CD4-positive, alpha-beta T cell (primary cell): ENCODE data around the gene ATG9A. TPM values are rescaled to one million over a fixed set of nuclear protein-coding genes. Genes with fewer than 3 reads are reported as not detected.

Experiments
- ATAC-seq: fragments of 200-7000 bp; cut with Tn5 transposase; one replicate; pipeline ENCODE4 v1.10.0; 2022; ENCODE audit warnings: mild to moderate bottlenecking; ENCODE audit not compliant: poor library complexity
- CTCF ChIA-PET: fragments of 350-600 bp; sonication (Branson Sonifier 250); formaldehyde crosslinking; loops from one replicate; lab custom pipeline; 2021; ENCODE audit warnings: antibody characterized with exemption, inconsistent platforms; lab: Charles Lee
- POLR2A ChIA-PET: fragments of 350-600 bp; sonication (Branson Sonifier 250); formaldehyde crosslinking; loops from one replicate; lab custom pipeline; 2021; ENCODE audit warnings: antibody characterized with exemption, inconsistent platforms; lab: Charles Lee
- DNase-seq, 14 experiments: peaks; one replicate each; pipeline ENCODE4 v3.0.0-alpha.2; 2013 to 2020; ENCODE audit warnings: mixed read lengths in 2 of 14
- H3K27ac ChIP-seq, 2 donors: one replicate each; pipeline versions ENCODE4 v1.5.1 to v1.7.0; 2013; ENCODE audit warnings: low read length in 2 of 2, low read depth in 1 of 2, mild to moderate bottlenecking in 1 of 2
- H3K27me3 ChIP-seq, 2 experiments: 1 replicate in 1 of 2; 2 replicates in 1 of 2; pipeline versions ENCODE4 v1.6.1 to v1.7.0; 2013; ENCODE audit warnings: low read length in 2 of 2, control low read depth in 1 of 2, mild to moderate bottlenecking in 1 of 2, moderate library complexity in 1 of 2; ENCODE audit not compliant: insufficient read depth in 2 of 2, control insufficient read depth in 1 of 2
- H3K36me3 ChIP-seq: one replicate; pipeline ENCODE4 v1.6.1; 2013; ENCODE audit warnings: low read length, control low read depth; ENCODE audit not compliant: insufficient read depth
- H3K4me1 ChIP-seq: one replicate; pipeline ENCODE4 v1.6.1; 2013; ENCODE audit warnings: low read length, control low read depth; ENCODE audit not compliant: insufficient read depth
- H3K4me3 ChIP-seq: one replicate; pipeline ENCODE4 v1.5.1; 2013; ENCODE audit warnings: mild to moderate bottlenecking, low read length, moderate library complexity
- H3K9me3 ChIP-seq, 2 experiments: 1 replicate in 1 of 2; 2 replicates in 1 of 2; pipeline versions ENCODE4 v1.6.1 to v1.7.0; 2013; ENCODE audit warnings: low read length in 2 of 2, mild to moderate bottlenecking in 2 of 2, control low read depth in 1 of 2, moderate library complexity in 1 of 2; ENCODE audit not compliant: control insufficient read depth in 1 of 2, insufficient read depth in 1 of 2
- H3K27ac Mint-ChIP-seq: one replicate; pipeline ENCODE4 v1.8.0; 2020; ENCODE audit warnings: mixed read lengths
- H3K27me3 Mint-ChIP-seq: one replicate; pipeline ENCODE4 v1.8.0; 2021; ENCODE audit warnings: mixed read lengths
- H3K36me3 Mint-ChIP-seq: one replicate; pipeline ENCODE4 v1.8.0; 2021; ENCODE audit warnings: low read depth, mixed read lengths
- H3K4me1 Mint-ChIP-seq: one replicate; pipeline ENCODE4 v1.8.0; 2021; ENCODE audit warnings: low read depth, mixed read lengths
- H3K4me3 Mint-ChIP-seq: one replicate; pipeline ENCODE4 v1.8.0; 2020; ENCODE audit warnings: mild to moderate bottlenecking, mixed read lengths
- H3K9me3 Mint-ChIP-seq: one replicate; pipeline ENCODE4 v1.8.0; 2020; ENCODE audit warnings: mixed read lengths
- CTCF ChIP-seq: fragments of 200-600 bp; IDR thresholded peaks from one replicate; pipeline ENCODE4 v1.8.0; 2022; ENCODE audit warnings: antibody characterized with exemption, mild to moderate bottlenecking
- intact Hi-C, 2 experiments: fragments of 100-400 bp; cut with DNase I in 1 of 2; cut with micrococcal nuclease in 1 of 2; formaldehyde crosslinking; loops; one replicate each; pipeline versions ENCODE4 v1.15.1 to v1.9.0; 2023 to 2025; cut with DNase I, micrococcal nuclease
- total RNA-seq, 174 experiments: library from RNA in 2 of 174; stranded (reverse) in 2 of 174; gene quantifications; one replicate each; pipeline ENCODE4 v1.2.3 and lab custom pipeline; 2021 to 2026

Gene ATG9A
- total RNA-seq, 2 experiments from 2014 or later, result 105 to 106 TPM

DNA sequence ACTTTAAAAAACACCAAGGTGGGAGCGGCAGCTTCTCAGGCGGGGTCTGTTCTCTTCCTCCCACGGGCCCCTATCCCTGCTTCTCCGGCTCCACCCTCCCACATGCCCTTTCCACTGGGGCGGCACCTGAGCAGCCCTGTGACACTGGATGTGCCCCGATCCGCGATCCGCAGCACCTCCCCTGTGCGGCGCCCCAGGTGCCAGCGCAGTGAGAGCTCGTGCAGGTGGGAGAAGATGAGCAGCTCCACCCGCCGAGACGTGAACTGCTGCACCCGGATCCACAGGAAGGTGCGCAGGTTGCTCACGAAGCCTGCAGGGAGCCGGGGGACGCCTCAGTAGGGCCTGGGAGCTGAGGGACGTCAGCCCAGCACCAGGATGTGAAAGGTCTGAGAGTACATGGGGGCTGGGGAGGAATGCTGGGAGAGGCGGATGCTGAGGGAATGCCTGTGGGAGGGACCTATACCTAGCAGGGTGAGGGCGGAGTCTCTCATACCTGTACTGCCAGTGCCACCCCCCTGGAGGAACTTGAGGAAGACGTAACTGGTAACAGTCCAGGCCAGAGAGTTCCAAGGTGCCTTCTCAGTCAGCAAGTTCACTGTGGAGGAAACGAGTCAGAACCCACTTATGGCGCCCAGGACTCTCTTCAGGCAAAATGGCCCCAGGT lies 13.4 kb downstream of the ATG9A start:
- Mint-ChIP-seq H3K4me3 (peak overlapping the region; percentile 23), H3K27ac (no peak overlapping the region), H3K4me1 (peaks cover 24% of the 10 kb centered on the region), H3K27me3 (no peaks in the 10 kb centered on the region), H3K9me3 (no peaks in the 10 kb centered on the region), H3K36me3 (peaks cover 35% of the 10 kb centered on the region)
- Histone ChIP-seq H3K36me3 (peaks cover 14% of the 10 kb centered on the region), H3K27ac (no peak overlapping the region), H3K9me3 (no peaks in the 10 kb centered on the region), H3K27me3 (no peaks in the 10 kb centered on the region), H3K4me3 (no peak overlapping the region), H3K4me1 (peaks cover 31% of the 10 kb centered on the region)
- ChIA-PET CTCF (interaction anchor here (1.2 to 2.8 kb wide), 3 partner anchors 38 to 79 kb away, joined by 3 to 13 read pairs (median 6); partner anchors contain the start of gene TUBA4A), POLR2A (interaction anchor here (1.9 to 6.7 kb wide), 3 partner anchors 14 to 40 kb away, joined by 6 to 63 read pairs (median 10); partner anchors contain the start of genes ANKZF1, ATG9A, CNPPD1 and TUBA4A)
- ATAC-seq (no peak), DNase-seq (no peak)
- no peak for TF ChIP-seq CTCF
- intact Hi-C loops, result loop anchor here (2.0 to 5.0 kb wide), 2 partner anchors 13 to 36 kb away; partner anchors contain the start of genes TUBA4A (in 2 of the 2), TUBA4B (in 2 of the 2), ANKZF1 (in 1 of the 2) and ATG9A (in 1 of the 2)

DNA sequence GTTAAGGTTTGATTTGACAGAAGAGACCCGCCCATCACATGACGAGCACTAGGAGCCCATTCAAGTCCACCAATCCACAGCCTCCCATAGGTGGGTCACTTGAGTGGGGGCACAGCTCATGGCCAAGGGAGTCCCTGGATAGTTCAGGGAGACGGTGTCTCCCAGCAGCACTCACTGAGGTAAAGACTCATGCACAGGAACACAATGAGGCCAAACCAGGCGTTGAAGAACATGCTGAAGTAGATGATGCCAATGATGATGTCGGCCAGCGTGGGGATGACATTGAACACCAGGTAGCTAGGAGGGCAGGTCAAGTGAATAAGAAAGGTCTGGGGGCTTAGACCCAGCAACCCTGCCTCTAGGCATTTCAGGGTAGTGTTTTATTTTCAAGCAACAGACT lies 14.7 kb downstream of the ATG9A start:
- Mint-ChIP-seq H3K9me3 (no peaks in the 10 kb centered on the region), H3K4me1 (peaks cover 31% of the 10 kb centered on the region), H3K36me3 (peaks cover 23% of the 10 kb centered on the region), H3K4me3 (no peak overlapping the region), H3K27ac (no peak overlapping the region), H3K27me3 (no peaks in the 10 kb centered on the region)
- POLR2A ChIA-PET, result interaction anchor here (1.1 to 2.0 kb wide), 3 partner anchors 8 to 38 kb away, joined by 3 to 7 read pairs (median 6); partner anchors contain the start of genes ANKZF1, ATG9A, CNPPD1 and ZFAND2B
- no peak for DNase-seq
- Histone ChIP-seq H3K4me3 (no peak overlapping the region), H3K27ac (no peak overlapping the region), H3K9me3 (no peaks in the 10 kb centered on the region), H3K27me3 (no peaks in the 10 kb centered on the region), H3K36me3 (peaks cover 2% of the 10 kb centered on the region), H3K4me1 (peaks cover 43% of the 10 kb centered on the region)
- CTCF ChIA-PET, result interaction anchor here (2.8 kb wide), 1 partner anchor 80 kb away, joined by 13 read pairs; no protein-coding TSS in a partner anchor
- TF ChIP-seq CTCF, result no peak
- ATAC-seq, result no peak
- intact Hi-C loops, result loop anchor here (2.0 to 5.0 kb wide), 3 partner anchors 14 to 157 kb away; partner anchors contain the start of genes TUBA4A (in 2 of the 2), TUBA4B (in 2 of the 2), ANKZF1 (in 1 of the 2) and ATG9A (in 1 of the 2)

GRCh38 chr2:219214141-219214540 lies 15.3 kb downstream of the ATG9A start:
- TF ChIP-seq CTCF, result no peak
- Histone ChIP-seq H3K27ac (no peak overlapping the region), H3K9me3 (no peaks in the 10 kb centered on the region), H3K4me3 (no peak overlapping the region), H3K36me3 (peaks cover 6% of the 10 kb centered on the region), H3K4me1 (peaks cover 43% of the 10 kb centered on the region), H3K27me3 (no peaks in the 10 kb centered on the region)
- no peak for DNase-seq
- Mint-ChIP-seq H3K36me3 (peaks cover 24% of the 10 kb centered on the region), H3K4me3 (no peak overlapping the region), H3K9me3 (no peaks in the 10 kb centered on the region), H3K27me3 (no peaks in the 10 kb centered on the region), H3K27ac (no peak overlapping the region), H3K4me1 (peaks cover 31% of the 10 kb centered on the region)
- ChIA-PET CTCF (interaction anchor here (2.8 kb wide), 1 partner anchor 81 kb away, joined by 13 read pairs; no protein-coding TSS in a partner anchor), POLR2A (interaction anchor here (1.1 to 1.2 kb wide), 2 partner anchors 8 to 37 kb away, joined by 3 to 7 read pairs; partner anchors contain the start of genes CNPPD1 and ZFAND2B)
- no peak for ATAC-seq
- intact Hi-C loops, result loop anchor here in 1 of 2 experiments (2.0 to 5.0 kb wide), 2 partner anchors 15 to 157 kb away; partner anchors contain the start of genes ANKZF1 and ATG9A
